SK-N-SH (cell line): ENCODE measurements around the gene ATE1. TPM values are rescaled to one million over a fixed set of nuclear protein-coding genes. Genes with fewer than 3 reads are reported as not detected.

Source experiments
- CTCF ChIA-PET: fragments of 300-600, 350-600 bp; formaldehyde crosslinking; extraction: SDS; loops from one replicate; lab custom pipeline; 2021; lab: Yijun Ruan, JAX
- POLR2A ChIA-PET: fragments of 350-600 bp; sonication (Branson Sonifier 250); formaldehyde crosslinking; extraction: SDS; loops from one replicate; lab custom pipeline; 2020; ENCODE audit warnings: antibody characterized with exemption, inconsistent platforms; lab: Yijun Ruan, JAX
- DNase-seq: peaks from one replicate; pipeline ENCODE4 v3.0.0; 2012
- H2AFZ ChIP-seq: fragments of 200-600 bp; sonication (generic); 2 replicates; pipeline ENCODE4 v1.8.1; 2016; ENCODE audit warnings: antibody characterized with exemption, mild to moderate bottlenecking, low read depth
- H3F3A ChIP-seq: fragments of 200-600 bp; sonication (generic); replicated peaks from 2 replicates; pipeline ENCODE3; 2016; ENCODE audit warnings: antibody characterized with exemption, mild to moderate bottlenecking; ENCODE audit not compliant: insufficient read depth
- H3K27ac ChIP-seq, 2 experiments: fragments of 200-500 bp in 1 of 2; fragments of 200-600 bp in 1 of 2; sonication (Bioruptor generic) in 1 of 2; sonication (generic), shearing (Covaris generic) in 1 of 2; 2 replicates each; pipeline versions ENCODE4 v1.5.1 to v1.6.1; 2014 to 2016; ENCODE audit warnings: low read depth in 2 of 2, inconsistent platforms in 1 of 2, low read length in 1 of 2, mild to moderate bottlenecking in 1 of 2, mixed read lengths in 1 of 2
- H3K27me3 ChIP-seq: fragments of 200-600 bp; sonication (generic), shearing (Covaris generic); 2 replicates; pipeline ENCODE4 v1.6.1; 2016; ENCODE audit warnings: mixed run types; ENCODE audit not compliant: insufficient read depth
- H3K36me3 ChIP-seq, 2 experiments: fragments of 200-500 bp in 1 of 2; fragments of 200-600 bp in 1 of 2; sonication (Bioruptor generic) in 1 of 2; sonication (generic) in 1 of 2; replicated peaks in 1 of 2; 2 replicates each; pipeline versions ENCODE3 to v1.5.1; 2014 to 2016; ENCODE audit warnings: low read length in 1 of 2, mild to moderate bottlenecking in 1 of 2; ENCODE audit not compliant: insufficient read depth in 2 of 2, control insufficient read depth in 1 of 2
- H3K4me1 ChIP-seq, 2 experiments: fragments of 200-500 bp in 1 of 2; fragments of 200-600 bp in 1 of 2; sonication (Bioruptor generic) in 1 of 2; sonication (generic), shearing (Covaris generic) in 1 of 2; 2 replicates each; pipeline versions ENCODE4 v1.5.1 to v1.6.1; 2014 to 2016; ENCODE audit warnings: low read depth in 1 of 2, low read length in 1 of 2, mixed run types in 1 of 2; ENCODE audit not compliant: insufficient read depth in 2 of 2, control insufficient read depth in 1 of 2
- H3K4me2 ChIP-seq: fragments of 200-600 bp; sonication (generic), shearing (Covaris generic); 2 replicates; pipeline ENCODE4 v1.6.1; 2017; ENCODE audit warnings: mixed run types
- H3K4me3 ChIP-seq, 2 experiments: fragments of 200-500 bp in 1 of 2; fragments of 200-600 bp in 1 of 2; sonication (Bioruptor generic) in 1 of 2; sonication (generic), shearing (Covaris generic) in 1 of 2; 2 replicates each; pipeline versions ENCODE4 v1.5.1 to v1.8.1; 2014 to 2016; ENCODE audit warnings: low read depth in 2 of 2, inconsistent platforms in 1 of 2, low read length in 1 of 2, mild to moderate bottlenecking in 1 of 2, mixed read lengths in 1 of 2, moderate library complexity in 1 of 2
- H3K79me2 ChIP-seq: fragments of 200-600 bp; sonication (generic); 2 replicates; pipeline ENCODE4 v1.8.1; 2017; ENCODE audit warnings: mild to moderate bottlenecking; ENCODE audit not compliant: insufficient read depth
- H3K9ac ChIP-seq: fragments of 200-600 bp; sonication (generic); 2 replicates; pipeline ENCODE4 v1.6.1; 2017; ENCODE audit warnings: mixed run types
- H3K9me2 ChIP-seq: fragments of 200-600 bp; sonication (generic); 2 replicates; pipeline ENCODE4 v1.6.1; 2017; ENCODE audit warnings: mixed run types
- H3K9me3 ChIP-seq: fragments of 200-600 bp; sonication (generic); 2 replicates; pipeline ENCODE4 v1.6.1; 2017; ENCODE audit warnings: mixed run types, mild to moderate bottlenecking, moderate library complexity
- H4K20me1 ChIP-seq: fragments of 200-600 bp; sonication (generic); 2 replicates; pipeline ENCODE4 v1.6.1; 2017; ENCODE audit warnings: mild to moderate bottlenecking, mixed run types; ENCODE audit not compliant: insufficient read depth
- ELF1 ChIP-seq: IDR thresholded peaks from 2 replicates; pipeline ENCODE4 v1.4.0; 2012
- EP300 ChIP-seq, 2 experiments: IDR thresholded peaks; 2 replicates each; pipeline versions ENCODE4 v1.4.0 to v1.6.1; 2012; ENCODE audit warnings: borderline replicate concordance in 1 of 2, low read depth in 1 of 2, low read length in 1 of 2
- FOXM1 ChIP-seq: IDR thresholded peaks from 2 replicates; pipeline ENCODE4 v1.4.0; 2012; ENCODE audit warnings: low read depth, mild to moderate bottlenecking
- MXI1 ChIP-seq: IDR thresholded peaks from 2 replicates; pipeline ENCODE4 v1.6.1; 2012; ENCODE audit warnings: mild to moderate bottlenecking, low read depth, low read length, improper control_type of control experiment
- POLR2AphosphoS5 ChIP-seq: IDR thresholded peaks from 2 replicates; pipeline ENCODE4 v1.6.1; 2012; ENCODE audit warnings: low read depth, low read length
- RAD21 ChIP-seq: IDR thresholded peaks from 2 replicates; pipeline ENCODE4 v1.6.1; 2012; ENCODE audit warnings: mild to moderate bottlenecking, low read length
- RXRA ChIP-seq: IDR thresholded peaks from 2 replicates; pipeline ENCODE4 v1.4.0; 2012; ENCODE audit warnings: low read depth, mild to moderate bottlenecking, borderline replicate concordance
- SMC3 ChIP-seq: IDR thresholded peaks from 2 replicates; pipeline ENCODE4 v1.6.1; 2012; ENCODE audit warnings: low read depth, low read length, improper control_type of control experiment
- TEAD4 ChIP-seq: IDR thresholded peaks from 2 replicates; pipeline ENCODE4 v1.4.0; 2012; ENCODE audit warnings: mild to moderate bottlenecking, borderline replicate concordance; ENCODE audit not compliant: insufficient read depth
- WGBS: methylation state at CpG from one replicate; pipeline ENCODE4 v1.1.6; 2017; ENCODE audit warnings: low lambda C conversion rate; 5-methylcytosine and 5-hydroxymethylcytosine counted together
- polyA plus RNA-seq, 3 experiments: library from polyadenylated mRNA; depleted of rRNA; stranded (reverse); fragments of >200 nt; gene quantifications; 2 replicates each; pipeline ENCODE4 v1.2.3, GENCODE V29; 2012
- TF ChIP-seq, protein P1 (sequence below): IDR thresholded peaks from 2 replicates; pipeline ENCODE4 v1.4.0; 2012; ENCODE audit warnings: low read depth, borderline replicate concordance
- TF ChIP-seq, protein P2 (sequence below): fragments of 150-350 bp; IDR thresholded peaks from 2 replicates; pipeline ENCODE4 v1.6.1; 2016; ENCODE audit warnings: mild to moderate bottlenecking, low read depth, low read length
- TF ChIP-seq, protein P3 (sequence below): fragments of 150-350 bp; IDR thresholded peaks from 2 replicates; pipeline ENCODE4 v1.6.1; 2017; ENCODE audit warnings: antibody characterized with exemption, low read length, low read depth, borderline replicate concordance
- TF ChIP-seq, protein P4 (sequence below): fragments of 200-600 bp; sonication (generic); IDR thresholded peaks from 2 replicates; pipeline ENCODE4 v1.6.1; 2017; ENCODE audit warnings: antibody characterized with exemption, mild to moderate bottlenecking, moderate library complexity

Gene ATE1
- polyA plus RNA-seq, 1 of the 3 experiments (the other 2 are of a cell fraction) = 6.3 TPM

DNA sequence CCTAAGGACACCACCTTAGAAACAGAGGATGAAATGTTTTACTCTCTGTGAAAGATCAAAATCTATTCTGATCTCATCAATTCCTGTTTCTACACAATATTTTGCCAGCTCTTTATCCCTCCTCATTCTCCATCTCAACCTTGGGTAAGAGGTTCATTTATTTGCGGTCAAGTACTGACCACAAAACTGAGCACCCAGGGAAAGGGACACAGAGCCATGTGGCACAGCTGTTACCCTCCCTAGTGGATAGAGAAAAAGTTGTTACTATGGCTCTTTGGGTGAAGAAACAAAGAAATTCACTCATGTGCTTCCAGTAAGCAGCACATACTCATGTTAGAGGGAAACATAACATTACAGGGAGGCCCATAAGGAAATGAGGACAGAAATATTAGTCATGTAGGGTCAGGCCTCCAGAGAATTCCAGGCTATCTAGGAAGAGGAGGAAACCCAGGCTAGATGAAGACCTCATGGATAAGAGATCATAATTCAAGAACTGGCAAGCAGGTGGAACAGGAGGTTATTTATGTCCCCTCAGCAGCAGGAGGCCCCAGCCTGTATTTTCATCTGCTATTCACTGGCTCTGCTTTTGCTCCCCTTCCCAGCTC lies 114.5 kb downstream of the ATE1 start:
- Histone ChIP-seq H3K4me2 (no peak overlapping the region), H3K9me2 (no peaks in the 10 kb centered on the region), H3K36me3 (peaks cover 8 to 9% of the 10 kb centered on the region in 2 experiments), H4K20me1 (no peaks in the 10 kb centered on the region), H3K4me1 (peaks cover 0 to 3% of the 10 kb centered on the region in 2 experiments; a peak in 2 of 4 replicates), H3K9me3 (no peaks in the 10 kb centered on the region), H2AFZ (no peak overlapping the region), H3K9ac (no peak overlapping the region), H3F3A (no peaks in the 10 kb centered on the region), H3K27ac (no peak overlapping the region), H3K4me3 (no peak overlapping the region), H3K27me3 (no peaks in the 10 kb centered on the region), H3K79me2 (no peaks in the 10 kb centered on the region)
- DNase-seq = no peak
- TF ChIP-seq RXRA = no peak
- no peak for TF ChIP-seq SMC3
- no peak for TF ChIP-seq FOXM1
- 100% methylated on average over 1 of the region's 1 CpG for WGBS
- CTCF ChIA-PET = interaction anchor here (0.6 to 2.2 kb wide), 4 partner anchors 11 to 88 kb away, joined by 3 to 15 read pairs (median 8); no protein-coding TSS in a partner anchor
- POLR2A ChIA-PET = no interaction called here

DNA sequence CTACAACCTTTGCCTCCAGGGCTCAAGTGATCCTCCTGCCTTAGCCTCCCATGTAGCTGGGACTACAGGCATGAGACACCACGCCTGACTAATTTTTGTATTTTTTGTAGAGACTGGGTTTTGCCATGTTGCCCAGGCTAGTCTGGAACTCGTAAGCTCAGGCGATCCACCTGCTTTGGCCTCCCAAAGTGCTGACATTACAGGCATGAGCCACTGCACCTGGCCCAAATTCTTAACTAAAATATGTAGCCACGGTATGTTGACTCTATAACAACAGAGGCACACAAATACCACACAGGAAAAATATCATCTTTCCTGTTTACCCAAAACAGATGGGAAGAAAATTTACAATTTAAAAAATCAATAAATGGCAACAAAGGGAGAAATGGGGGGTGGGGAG lies 115.8 kb downstream of the ATE1 start:
- Histone ChIP-seq H3K36me3 (peaks cover 9 to 10% of the 10 kb centered on the region in 2 experiments), H2AFZ (no peak overlapping the region), H4K20me1 (no peaks in the 10 kb centered on the region), H3K9me2 (no peaks in the 10 kb centered on the region), H3K4me2 (no peak overlapping the region), H3K9ac (no peak overlapping the region), H3F3A (no peaks in the 10 kb centered on the region), H3K9me3 (no peaks in the 10 kb centered on the region), H3K4me3 (no peak overlapping the region), H3K79me2 (no peaks in the 10 kb centered on the region), H3K27me3 (no peaks in the 10 kb centered on the region), H3K27ac (no peak overlapping the region), H3K4me1 (peaks cover 0 to 3% of the 10 kb centered on the region in 2 experiments; a peak in 2 of 4 replicates)
- no peak for TF ChIP-seq RXRA
- TF ChIP-seq, protein P1, sequence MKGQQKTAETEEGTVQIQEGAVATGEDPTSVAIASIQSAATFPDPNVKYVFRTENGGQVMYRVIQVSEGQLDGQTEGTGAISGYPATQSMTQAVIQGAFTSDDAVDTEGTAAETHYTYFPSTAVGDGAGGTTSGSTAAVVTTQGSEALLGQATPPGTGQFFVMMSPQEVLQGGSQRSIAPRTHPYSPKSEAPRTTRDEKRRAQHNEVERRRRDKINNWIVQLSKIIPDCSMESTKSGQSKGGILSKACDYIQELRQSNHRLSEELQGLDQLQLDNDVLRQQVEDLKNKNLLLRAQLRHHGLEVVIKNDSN = no peak
- TF ChIP-seq POLR2AphosphoS5 = no peak
- TF ChIP-seq, protein P2, sequence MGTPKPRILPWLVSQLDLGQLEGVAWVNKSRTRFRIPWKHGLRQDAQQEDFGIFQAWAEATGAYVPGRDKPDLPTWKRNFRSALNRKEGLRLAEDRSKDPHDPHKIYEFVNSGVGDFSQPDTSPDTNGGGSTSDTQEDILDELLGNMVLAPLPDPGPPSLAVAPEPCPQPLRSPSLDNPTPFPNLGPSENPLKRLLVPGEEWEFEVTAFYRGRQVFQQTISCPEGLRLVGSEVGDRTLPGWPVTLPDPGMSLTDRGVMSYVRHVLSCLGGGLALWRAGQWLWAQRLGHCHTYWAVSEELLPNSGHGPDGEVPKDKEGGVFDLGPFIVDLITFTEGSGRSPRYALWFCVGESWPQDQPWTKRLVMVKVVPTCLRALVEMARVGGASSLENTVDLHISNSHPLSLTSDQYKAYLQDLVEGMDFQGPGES = no peak
- no peak for TF ChIP-seq RAD21
- TF ChIP-seq, protein P3, sequence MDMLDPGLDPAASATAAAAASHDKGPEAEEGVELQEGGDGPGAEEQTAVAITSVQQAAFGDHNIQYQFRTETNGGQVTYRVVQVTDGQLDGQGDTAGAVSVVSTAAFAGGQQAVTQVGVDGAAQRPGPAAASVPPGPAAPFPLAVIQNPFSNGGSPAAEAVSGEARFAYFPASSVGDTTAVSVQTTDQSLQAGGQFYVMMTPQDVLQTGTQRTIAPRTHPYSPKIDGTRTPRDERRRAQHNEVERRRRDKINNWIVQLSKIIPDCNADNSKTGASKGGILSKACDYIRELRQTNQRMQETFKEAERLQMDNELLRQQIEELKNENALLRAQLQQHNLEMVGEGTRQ = no peak
- TF ChIP-seq MXI1 = no peak
- TF ChIP-seq ELF1 = no peak
- TF ChIP-seq, protein P4, sequence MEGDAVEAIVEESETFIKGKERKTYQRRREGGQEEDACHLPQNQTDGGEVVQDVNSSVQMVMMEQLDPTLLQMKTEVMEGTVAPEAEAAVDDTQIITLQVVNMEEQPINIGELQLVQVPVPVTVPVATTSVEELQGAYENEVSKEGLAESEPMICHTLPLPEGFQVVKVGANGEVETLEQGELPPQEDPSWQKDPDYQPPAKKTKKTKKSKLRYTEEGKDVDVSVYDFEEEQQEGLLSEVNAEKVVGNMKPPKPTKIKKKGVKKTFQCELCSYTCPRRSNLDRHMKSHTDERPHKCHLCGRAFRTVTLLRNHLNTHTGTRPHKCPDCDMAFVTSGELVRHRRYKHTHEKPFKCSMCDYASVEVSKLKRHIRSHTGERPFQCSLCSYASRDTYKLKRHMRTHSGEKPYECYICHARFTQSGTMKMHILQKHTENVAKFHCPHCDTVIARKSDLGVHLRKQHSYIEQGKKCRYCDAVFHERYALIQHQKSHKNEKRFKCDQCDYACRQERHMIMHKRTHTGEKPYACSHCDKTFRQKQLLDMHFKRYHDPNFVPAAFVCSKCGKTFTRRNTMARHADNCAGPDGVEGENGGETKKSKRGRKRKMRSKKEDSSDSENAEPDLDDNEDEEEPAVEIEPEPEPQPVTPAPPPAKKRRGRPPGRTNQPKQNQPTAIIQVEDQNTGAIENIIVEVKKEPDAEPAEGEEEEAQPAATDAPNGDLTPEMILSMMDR = no peak
- no peak for TF ChIP-seq EP300 (IDR thresholded peaks at IDR 0.05; ENCODE audit: borderline replicate concordance in 1 of 2, low read depth in 1 of 2, low read length in 1 of 2)
- TF ChIP-seq TEAD4 = no peak
- DNase-seq = no peak
- ChIA-PET POLR2A (no interaction called here), CTCF (interaction anchor here (0.6 to 2.2 kb wide), 2 partner anchors 12 to 53 kb away, joined by 3 to 12 read pairs; no protein-coding TSS in a partner anchor)
- 75% methylated on average over 4 of the region's 4 CpGs for WGBS
